HepG2 (cell line): ENCODE measurements around the gene BPIFB6. TPM values are rescaled to one million over a fixed set of nuclear protein-coding genes. Genes with fewer than 3 reads are reported as not detected.

ENCODE experiments used
- ETV6 ChIP-seq: sonication (generic); formaldehyde crosslinking; conservative IDR thresholded peaks from 2 replicates; pipeline ENCODE4 v1.4.0; 2020; ENCODE audit warnings: missing genetic modification reagents
- FOXA1 ChIP-seq, 2 experiments: fragments of 450-650 bp in 1 of 2; sonication (generic) in 1 of 2; formaldehyde crosslinking in 1 of 2; IDR thresholded peaks; 2 replicates each; pipeline versions ENCODE4 v1.4.0 to v1.6.1; 2016 to 2020; ENCODE audit warnings: missing genetic modification reagents in 1 of 2
- FOXM1 ChIP-seq: sonication (generic); formaldehyde crosslinking; IDR thresholded peaks from 2 replicates; pipeline ENCODE4 v1.5.0; 2020; ENCODE audit warnings: missing genetic modification reagents
- FOXO1 ChIP-seq: sonication (generic); formaldehyde crosslinking; IDR thresholded peaks from 2 replicates; pipeline ENCODE4 v1.4.0; 2020; ENCODE audit warnings: missing genetic modification reagents
- GZF1 ChIP-seq: sonication (generic); formaldehyde crosslinking; IDR thresholded peaks from 2 replicates; pipeline ENCODE4 v1.5.1; 2020; ENCODE audit warnings: mild to moderate bottlenecking, missing genetic modification reagents
- KLF6 ChIP-seq: IDR thresholded peaks from 2 replicates; pipeline ENCODE4 v1.8.0; 2016; ENCODE audit warnings: missing biosample characterization, missing genetic modification reagents
- PITX1 ChIP-seq: sonication (generic); formaldehyde crosslinking; IDR thresholded peaks from 2 replicates; pipeline ENCODE4 v1.5.1; 2020; ENCODE audit warnings: mild to moderate bottlenecking, missing genetic modification reagents
- REST ChIP-seq, 2 experiments: IDR thresholded peaks; 2 replicates each; pipeline ENCODE4 v1.6.1; 2011 to 2012; ENCODE audit warnings: low read length in 2 of 2, borderline replicate concordance in 1 of 2, low read depth in 1 of 2, mild to moderate bottlenecking in 1 of 2, moderate library complexity in 1 of 2
- SMYD3 ChIP-seq: sonication (generic); formaldehyde crosslinking; IDR thresholded peaks from 2 replicates; pipeline ENCODE4 v1.8.1; 2023; ENCODE audit warnings: mild to moderate bottlenecking, missing genetic modification reagents
- SYNCRIP ChIP-seq: fragments of 200-400 bp; formaldehyde crosslinking; IDR thresholded peaks from 2 replicates; pipeline ENCODE4 v1.6.1; 2018; ENCODE audit warnings: mild to moderate bottlenecking, low read depth, low read length; ENCODE audit not compliant: insufficient read depth
- ZNF142 ChIP-seq: sonication (generic); formaldehyde crosslinking; IDR thresholded peaks from 2 replicates; pipeline ENCODE4 v1.4.0; 2020; ENCODE audit warnings: missing genetic modification reagents
- ZNF337 ChIP-seq: sonication (generic); formaldehyde crosslinking; IDR thresholded peaks from 2 replicates; pipeline ENCODE4 v1.5.1; 2020; ENCODE audit warnings: missing genetic modification reagents, low read depth, mild to moderate bottlenecking, borderline replicate concordance
- ZNF44 ChIP-seq: sonication (generic); formaldehyde crosslinking; IDR thresholded peaks from 2 replicates; pipeline ENCODE4 v1.5.1; 2020; ENCODE audit warnings: mild to moderate bottlenecking, missing genetic modification reagents
- ZNF510 ChIP-seq: sonication (generic); formaldehyde crosslinking; IDR thresholded peaks from 2 replicates; pipeline ENCODE4 v1.4.0; 2020; ENCODE audit warnings: low read depth, mild to moderate bottlenecking, missing genetic modification reagents
- ZNF75D ChIP-seq: sonication (generic); formaldehyde crosslinking; IDR thresholded peaks from 2 replicates; pipeline ENCODE4 v1.8.1; 2023; ENCODE audit warnings: missing genetic modification reagents, mild to moderate bottlenecking, borderline replicate concordance
- ZSCAN20 ChIP-seq: sonication (generic); formaldehyde crosslinking; IDR thresholded peaks from 2 replicates; pipeline ENCODE4 v1.4.0; 2020; ENCODE audit warnings: missing genetic modification reagents, mild to moderate bottlenecking, borderline replicate concordance
- polyA plus RNA-seq, 8 experiments: library from polyadenylated mRNA; depleted of rRNA in 3 of 8; stranded (reverse) in 7 of 8; unstranded in 1 of 8; fragments of >200 nt; fragmentation: Illumina TruSeq in 4 of 8; extraction: Trizol in 4 of 8; gene quantifications; 2 replicates each; pipeline versions ENCODE4 v1.2.1 to v1.2.3, GENCODE V29; 2011 to 2016; ENCODE audit warnings: low read depth in 4 of 8, missing spikeins in 1 of 8, mixed read lengths in 1 of 8; ENCODE audit not compliant: insufficient read depth in 1 of 8
- total RNA-seq, 5 experiments: library from RNA; depleted of rRNA; stranded (reverse); fragments of >200 nt; fragmentation: Illumina TruSeq; extraction: Trizol; gene quantifications; 2 replicates each; pipeline ENCODE4 v1.2.3, GENCODE V29; 2016; ENCODE audit warnings: low read depth in 1 of 5

Gene BPIFB6
- total and polyA plus RNA-seq, 2 of the 13 experiments (the other 11 are each of a cell fraction or from before 2014, with no cell fraction given) = 0.13 to 1.7 TPM

GRCh38 chr20:33026072-33026778 lies 5.2 kb upstream of the BPIFB6 start (continued):
- TF ChIP-seq SMYD3 (CRISPR knock-in tag) = peak; percentile 70; the same call in 1 of the 2 replicates
- no peak for TF ChIP-seq ZNF510
- no peak for TF ChIP-seq SYNCRIP
- 0 out of 2 replicates have a peak, but pooled peaks have one; percentile 43 for TF ChIP-seq FOXO1 (CRISPR knock-in tag)
- TF ChIP-seq ZNF142 = 0 out of 2 replicates have a peak, but pooled peaks have one; percentile 64
- peak in 1 of 2 experiments; percentile 5; a peak in 2 of 4 replicates for TF ChIP-seq REST (IDR thresholded peaks at IDR 0.05; ENCODE audit: borderline replicate concordance in 1 of 2, low read depth in 1 of 2, low read length in 2 of 2)
- no peak for TF ChIP-seq FOXM1 (CRISPR knock-in tag)
- no peak for TF ChIP-seq ETV6 (CRISPR knock-in tag)
- TF ChIP-seq FOXA1 (IDR thresholded peaks at IDR 0.05) = no peak
- no peak for TF ChIP-seq FOXA1 (CRISPR knock-in tag; IDR thresholded peaks at IDR 0.05)
- no peak for TF ChIP-seq ZNF337 (CRISPR knock-in tag)
- no peak for TF ChIP-seq KLF6 (CRISPR knock-in tag)
- TF ChIP-seq PITX1 (CRISPR knock-in tag) = no peak; the same call in 1 of the 2 replicates
- TF ChIP-seq GZF1 (CRISPR knock-in tag) = no peak
- TF ChIP-seq ZSCAN20 (CRISPR knock-in tag) = no peak
- TF ChIP-seq ZNF75D = no peak
- no peak for TF ChIP-seq ZNF44 (CRISPR knock-in tag)
